GM12878 (cell line): ENCODE measurements around the gene BTBD9. TPM values are rescaled to one million over a fixed set of nuclear protein-coding genes. Genes with fewer than 3 reads are reported as not detected.

Source experiments
- ATAC-seq: fragments of 200-7000 bp; cut with Tn5 transposase; 3 replicates; pipeline ENCODE4 v1.9.1; 2020; ENCODE audit warnings: mild to moderate bottlenecking, moderate library complexity
- BruUV-seq: library from RNA; stranded (reverse); fragments of 400-500 nt; replicated peaks from 2 replicates; lab custom pipeline; 2021; lab: Mats Ljungman, UMichigan
- CTCF ChIA-PET: fragments of 300-600 bp; sonication (Branson Sonifier 250); formaldehyde crosslinking; extraction: SDS; loops from one replicate; lab custom pipeline; 2021; ENCODE audit warnings: inconsistent platforms; lab: Yijun Ruan, JAX
- POLR2A ChIA-PET: fragments of 350-600 bp; formaldehyde crosslinking; extraction: SDS; loops from one replicate; lab custom pipeline; 2021; ENCODE audit warnings: inconsistent platforms; lab: Charles Lee
- RAD21 ChIA-PET: fragments of 300-600 bp; sonication (Branson Sonifier 250); formaldehyde crosslinking; loops from one replicate; lab custom pipeline; 2023; ENCODE audit warnings: antibody characterized with exemption; ENCODE audit not compliant: unreplicated experiment; lab: Charles Lee
- SMC1A ChIA-PET: fragments of 300-600 bp; sonication (Branson Sonifier 250); formaldehyde crosslinking; loops from one replicate; lab custom pipeline; 2023; ENCODE audit not compliant: unreplicated experiment, uncharacterized antibody; lab: Charles Lee
- DNase-seq: peaks from one replicate; pipeline ENCODE4 v3.0.0-alpha.2; 2011; ENCODE audit warnings: low read depth, low spot score
- FAIRE-seq: peaks from 3 replicates; lab custom pipeline; 2011; peaks lifted over from hg19 to GRCh38; lab: Jason Lieb, UNC
- H2AFZ ChIP-seq: 2 replicates; pipeline ENCODE4 v1.6.0; 2011; ENCODE audit warnings: low read depth, low read length, control low read depth; ENCODE audit not compliant: control insufficient read depth
- H3K27ac ChIP-seq: 2 replicates; pipeline ENCODE4 v1.5.1; 2011; ENCODE audit warnings: control low read depth; ENCODE audit not compliant: control insufficient read depth, insufficient read depth
- H3K27me3 ChIP-seq, 2 experiments: replicated peaks in 1 of 2; 2 replicates each; pipeline versions ENCODE4 v1.6.0 to v1.6.1; 2011; ENCODE audit warnings: low read length in 1 of 2; ENCODE audit not compliant: control insufficient read depth in 2 of 2, insufficient read depth in 2 of 2
- H3K36me3 ChIP-seq, 2 experiments: 2 replicates each; pipeline ENCODE4 v1.5.1; 2011; ENCODE audit warnings: low read length in 1 of 2; ENCODE audit not compliant: control insufficient read depth in 2 of 2, insufficient read depth in 2 of 2
- H3K4me1 ChIP-seq: 2 replicates; pipeline ENCODE4 v1.6.1; 2011; ENCODE audit warnings: mild to moderate bottlenecking, low read length, moderate library complexity, mixed read lengths; ENCODE audit not compliant: control insufficient read depth, insufficient read depth
- H3K4me2 ChIP-seq: 2 replicates; pipeline ENCODE4 v1.6.0; 2011; ENCODE audit warnings: control low read depth; ENCODE audit not compliant: control insufficient read depth, insufficient read depth
- H3K4me3 ChIP-seq: fragments of 200-600 bp; sonication (generic); 2 replicates; pipeline ENCODE4 v1.5.1; 2016
- H3K79me2 ChIP-seq: 2 replicates; pipeline ENCODE4 v1.6.0; 2011; ENCODE audit warnings: low read length; ENCODE audit not compliant: control insufficient read depth, insufficient read depth
- H3K9ac ChIP-seq: 2 replicates; pipeline ENCODE4 v1.8.0; 2011; ENCODE audit warnings: low read length, control low read depth, mixed read lengths; ENCODE audit not compliant: control insufficient read depth, insufficient read depth
- H3K9me3 ChIP-seq: replicated peaks from 3 replicates; pipeline ENCODE4 v1.5.1; 2011; ENCODE audit warnings: mild to moderate bottlenecking, low read length; ENCODE audit not compliant: control insufficient read depth, insufficient read depth
- H4K20me1 ChIP-seq: 2 replicates; pipeline ENCODE4 v1.6.0; 2011; ENCODE audit not compliant: control insufficient read depth, insufficient read depth
- ASH2L ChIP-seq: fragments of 300-600, 200-600 bp; sonication (generic); IDR thresholded peaks from 2 replicates; pipeline ENCODE4 v1.6.1; 2017; ENCODE audit warnings: low read depth, mild to moderate bottlenecking, borderline replicate concordance
- HDGF ChIP-seq: fragments of 450-650 bp; IDR thresholded peaks from 2 replicates; pipeline ENCODE4 v1.6.1; 2016; ENCODE audit warnings: antibody characterized with exemption
- JUND ChIP-seq: IDR thresholded peaks from 2 replicates; pipeline ENCODE4 v1.6.1; 2012; ENCODE audit warnings: low read depth, mild to moderate bottlenecking, low read length, improper control_type of control experiment, moderate library complexity
- POLR2A ChIP-seq: IDR thresholded peaks from 2 replicates; pipeline ENCODE4 v1.6.1; 2011; ENCODE audit warnings: low read depth, mild to moderate bottlenecking, low read length
- ZNF274 ChIP-seq: IDR thresholded peaks from one replicate; pipeline ENCODE4 v1.8.0; 2011; ENCODE audit not compliant: insufficient read length, insufficient read depth
- ZNF384 ChIP-seq: IDR thresholded peaks from 2 replicates; pipeline ENCODE4 v1.6.1; 2012; ENCODE audit warnings: low read depth, mild to moderate bottlenecking, low read length, improper control_type of control experiment, borderline replicate concordance
- WGBS: methylation state at CpG from one replicate; pipeline ENCODE4 v1.1.6; 2016; ENCODE audit warnings: low lambda C conversion rate; ENCODE audit not compliant: insufficient replicate concordance, insufficient coverage; ENCODE audit errors: missing lambda C conversion rate; 5-methylcytosine and 5-hydroxymethylcytosine counted together
- in situ Hi-C: fragments of 300-500 bp; cut with MboI; formaldehyde crosslinking; loops from 9 replicates; pipeline ENCODE4 v1.14.3; 2018; ENCODE audit warnings: mixed read lengths
- intact Hi-C: fragments of 100-400 bp; cut with micrococcal nuclease; formaldehyde crosslinking; loops from one replicate; pipeline ENCODE4 v1.14.2; 2022; ENCODE audit not compliant: unreplicated experiment
- polyA plus RNA-seq, 11 experiments: library from polyadenylated mRNA; depleted of rRNA in 4 of 11; unstranded in 6 of 11; stranded (reverse) in 5 of 11; fragments of >200 nt; fragmentation: Nextera tagmentation in 4 of 11; fragmentation: Illumina TruSeq in 1 of 11; extraction: Ambion mirVana in 4 of 11; extraction: Trizol in 1 of 11; gene quantifications; 1 replicate in 1 of 11; 2 replicates in 10 of 11; pipeline versions ENCODE4 v1.2.1 to v1.2.3, GENCODE V29; 2011 to 2016; ENCODE audit warnings: inconsistent platforms in 2 of 11, missing spikeins in 2 of 11, low read depth in 1 of 11
- total RNA-seq, 4 experiments: library from RNA; depleted of rRNA in 3 of 4; stranded (reverse); fragments of >200 nt in 3 of 4; fragmentation: Illumina TruSeq in 1 of 4; extraction: Trizol in 1 of 4; gene quantifications; 2 replicates each; pipeline versions ENCODE4 v1.2.1 to v1.2.3, GENCODE V29; 2013 to 2021

BTBD9 gene
- total and polyA plus RNA-seq, 10 of the 15 experiments (the other 5 are each of a cell fraction or from before 2014, with no cell fraction given): 0.22 to 8.6 (median 4.6) TPM

GRCh38 chr6:38413102-38413800, 226.5 kb downstream of the BTBD9 start:
- ATAC-seq: no peak
- ChIA-PET SMC1A (interaction anchor here (1.2 to 1.6 kb wide), 2 partner anchors 9 to 23 kb away, joined by 3 to 4 read pairs; no protein-coding TSS in a partner anchor), POLR2A (no interaction called here), RAD21 (no interaction called here)
- no peaks in the 10 kb centered on the region for H3K36me3 ChIP-seq
- no peaks in the 10 kb centered on the region for H3K79me2 ChIP-seq
- no peak overlapping the region for H3K27ac ChIP-seq
- no peak for FAIRE-seq
- peaks cover 22% of the 10 kb centered on the region for H3K4me1 ChIP-seq
- BruUV-seq: no TSS peak
- no peak overlapping the region for H3K4me3 ChIP-seq
- no peak overlapping the region for H3K4me2 ChIP-seq
- H3K9ac ChIP-seq: no peak overlapping the region
- WGBS: 81% methylated on average over 4 of the region's 4 CpGs
- no peaks in the 10 kb centered on the region for H3K9me3 ChIP-seq
- H3K27me3 ChIP-seq: no peaks in the 10 kb centered on the region
- no peak for TF ChIP-seq POLR2A
- TF ChIP-seq, all 136 proteins: peak for 0
- intact Hi-C loops: no loop called here
- Histone ChIP-seq H4K20me1 (no peaks in the 10 kb centered on the region), H2AFZ (no peak overlapping the region)
- CTCF ChIA-PET: no interaction called here
- no peak for DNase-seq
- in situ Hi-C loops: no loop called here

GRCh38 chr6:38407192-38407591, 232.5 kb downstream of the BTBD9 start:
- Histone ChIP-seq H3K27ac (no peak overlapping the region), H3K4me1 (peaks cover 35% of the 10 kb centered on the region), H2AFZ (no peak overlapping the region), H4K20me1 (no peaks in the 10 kb centered on the region), H3K4me2 (no peak overlapping the region), H3K9ac (no peak overlapping the region), H3K79me2 (no peaks in the 10 kb centered on the region), H3K27me3 (no peaks in the 10 kb centered on the region), H3K9me3 (no peaks in the 10 kb centered on the region), H3K36me3 (no peaks in the 10 kb centered on the region), H3K4me3 (no peak overlapping the region)
- intact Hi-C loops: no loop called here
- POLR2A ChIA-PET: no interaction called here
- RAD21 ChIA-PET: interaction anchor here (0.9 kb wide), 1 partner anchor 8 kb away, joined by 3 read pairs; no protein-coding TSS in a partner anchor
- ATAC-seq (peak; percentile 27; the same call in 2 of the 3 replicates), DNase-seq (no peak), FAIRE-seq (no peak)
- WGBS: 75% methylated on average over 3 of the region's 3 CpGs
- CTCF ChIA-PET: no interaction called here
- no TSS peak for BruUV-seq
- in situ Hi-C loops: no loop called here
- TF ChIP-seq ZNF384: no peak
- TF ChIP-seq ASH2L: no peak
- no peak for TF ChIP-seq JUND
- no peak for TF ChIP-seq HDGF
- TF ChIP-seq ZNF274: no peak
- SMC1A ChIA-PET: interaction anchor here (1.2 to 1.4 kb wide), 2 partner anchors 53 to 87 kb away, joined by 3 to 6 read pairs; no protein-coding TSS in a partner anchor
